ENCODE measurements around the gene NFIC. TPM values are rescaled to one million over a fixed set of nuclear protein-coding genes. Genes with fewer than 3 reads are reported as not detected.

The NFIC gene
- total RNA-seq, 1 donor from 2014 or later: 17.8 TPM

GRCh38 chr19:3478409-3479176, 112.2 kb downstream of the NFIC start:
- Mint-ChIP-seq H3K9me3 (no peaks in the 10 kb centered on the region), H3K4me3 (no peak overlapping the region), H3K36me3 (no peaks in the 10 kb centered on the region), H3K4me1 (ENCODE audit: unreplicated experiment) (no peaks in the 10 kb centered on the region), H3K27me3 (peaks cover 16% of the 10 kb centered on the region), H3K27ac (no peak overlapping the region)
- no peak for TF ChIP-seq CTCF (conservative IDR thresholded peaks at IDR 0.05)
- DNase-seq (ENCODE audit: extremely low spot score, unreplicated experiment): no peak

GRCh38 chr19:3479177-3479833, 112.9 kb downstream of the NFIC start:
- TF ChIP-seq CTCF (conservative IDR thresholded peaks at IDR 0.05): no peak
- no peaks in the 10 kb centered on the region for H3K4me1 Mint-ChIP-seq (ENCODE audit: unreplicated experiment)
- no peaks in the 10 kb centered on the region for H3K9me3 Mint-ChIP-seq
- no peaks in the 10 kb centered on the region for H3K36me3 Mint-ChIP-seq
- H3K4me3 Mint-ChIP-seq: no peak overlapping the region
- H3K27ac Mint-ChIP-seq: no peak overlapping the region
- H3K27me3 Mint-ChIP-seq: peaks cover 12% of the 10 kb centered on the region
- DNase-seq (ENCODE audit: extremely low spot score, unreplicated experiment): no peak

- Mint-ChIP-seq H3K9me3 (no peaks in the 10 kb centered on the region), H3K36me3 (no peaks in the 10 kb centered on the region), H3K27ac (no peak overlapping the region), H3K4me3 (no peak overlapping the region), H3K27me3 (peaks cover 15% of the 10 kb centered on the region), H3K4me1 (ENCODE audit: unreplicated experiment) (no peaks in the 10 kb centered on the region)
- DNase-seq (ENCODE audit: extremely low spot score, unreplicated experiment): no peak
- TF ChIP-seq CTCF (conservative IDR thresholded peaks at IDR 0.05): no peak
Observed at GRCh38 chr19:3479834-3480215, 113.4 kb downstream of the NFIC start.

- no peak for DNase-seq (ENCODE audit: extremely low spot score, unreplicated experiment)
- Mint-ChIP-seq H3K27ac (no peak within 1 kb of the TSS), H3K4me3 (no peak within 1 kb of the TSS), H3K4me1 (ENCODE audit: unreplicated experiment) (no peaks in the 10 kb centered on the region), H3K27me3 (peaks cover 15% of the 10 kb centered on the region), H3K36me3 (no peaks in the 10 kb centered on the region), H3K9me3 (no peaks in the 10 kb centered on the region)
- TF ChIP-seq CTCF (conservative IDR thresholded peaks at IDR 0.05): no peak
Observed at GRCh38 chr19:3480383-3481091, 114.2 kb downstream of the NFIC start, which contains the start of gene SMIM24. Gene SMIM24 (minus strand): TSS chr19:3480525. CDS start chr19:3480463, 62 bp downstream.

GRCh38 chr19:3481241-3482090, 115.1 kb downstream of the NFIC start:
- Mint-ChIP-seq H3K9me3 (no peaks in the 10 kb centered on the region), H3K4me1 (ENCODE audit: unreplicated experiment) (no peaks in the 10 kb centered on the region), H3K4me3 (no peak overlapping the region), H3K36me3 (no peaks in the 10 kb centered on the region), H3K27me3 (peaks cover 15% of the 10 kb centered on the region), H3K27ac (no peak overlapping the region)
- no peak for DNase-seq (ENCODE audit: extremely low spot score, unreplicated experiment)
- no peak for TF ChIP-seq CTCF (conservative IDR thresholded peaks at IDR 0.05)
